Duodenal mucosa (tissue), 2 donors: ENCODE data around the gene NPY4R2.
"Not testable (repeated sequence)": the region's sequence is repeated elsewhere in the genome, so short reads cannot be mapped to it uniquely, and the experiment has no call there.

Experiments used
- H3K27ac ChIP-seq: one replicate; pipeline ENCODE4 v1.7.0; 2013; ENCODE audit warnings: low read depth, low read length
- H3K27me3 ChIP-seq, 2 donors: one replicate each; pipeline ENCODE4 v1.7.0; 2013; ENCODE audit warnings: low read length in 2 of 2, control low read depth in 1 of 2; ENCODE audit not compliant: insufficient read depth in 2 of 2, control insufficient read depth in 1 of 2
- H3K36me3 ChIP-seq, 2 donors: one replicate each; pipeline ENCODE4 v1.7.0; 2013; ENCODE audit warnings: low read length in 2 of 2, control low read depth in 1 of 2; ENCODE audit not compliant: insufficient read depth in 2 of 2, control insufficient read depth in 1 of 2
- H3K4me1 ChIP-seq, 2 donors: one replicate each; pipeline ENCODE4 v1.7.0; 2013; ENCODE audit warnings: low read length in 2 of 2, control low read depth in 1 of 2; ENCODE audit not compliant: insufficient read depth in 2 of 2, control insufficient read depth in 1 of 2
- H3K4me3 ChIP-seq, 2 donors: one replicate each; pipeline ENCODE4 v1.7.0; 2013; ENCODE audit warnings: low read length in 2 of 2, low read depth in 1 of 2
- H3K9ac ChIP-seq, 2 donors: one replicate each; pipeline ENCODE4 v1.7.0; 2013; ENCODE audit warnings: low read length in 2 of 2, low read depth in 1 of 2
- H3K9me3 ChIP-seq, 2 donors: one replicate each; pipeline ENCODE4 v1.7.0; 2013; ENCODE audit warnings: low read length in 2 of 2, control low read depth in 1 of 2; ENCODE audit not compliant: control insufficient read depth in 1 of 2

The NPY4R2 gene

GRCh38 chr10:47928225-47928624, 9.8 kb downstream of the NPY4R2 start:
- H3K4me3 ChIP-seq, H3K36me3 ChIP-seq, H3K9me3 ChIP-seq, H3K9ac ChIP-seq, H3K27ac ChIP-seq, H3K4me1 ChIP-seq, H3K27me3 ChIP-seq: not testable (repeated sequence)

- not testable (repeated sequence) for H3K4me1 ChIP-seq, H3K27ac ChIP-seq, H3K9ac ChIP-seq, H3K9me3 ChIP-seq, H3K27me3 ChIP-seq, H3K4me3 ChIP-seq, H3K36me3 ChIP-seq
These were observed 14.4 kb downstream of the NPY4R2 start for GRCh38 chr10:47932824-47933223.

GRCh38 chr10:47933462-47933861, 15.0 kb downstream of the NPY4R2 start:
- not testable (repeated sequence) for H3K27me3 ChIP-seq, H3K9me3 ChIP-seq, H3K4me3 ChIP-seq, H3K4me1 ChIP-seq, H3K36me3 ChIP-seq, H3K27ac ChIP-seq, H3K9ac ChIP-seq

DNA sequence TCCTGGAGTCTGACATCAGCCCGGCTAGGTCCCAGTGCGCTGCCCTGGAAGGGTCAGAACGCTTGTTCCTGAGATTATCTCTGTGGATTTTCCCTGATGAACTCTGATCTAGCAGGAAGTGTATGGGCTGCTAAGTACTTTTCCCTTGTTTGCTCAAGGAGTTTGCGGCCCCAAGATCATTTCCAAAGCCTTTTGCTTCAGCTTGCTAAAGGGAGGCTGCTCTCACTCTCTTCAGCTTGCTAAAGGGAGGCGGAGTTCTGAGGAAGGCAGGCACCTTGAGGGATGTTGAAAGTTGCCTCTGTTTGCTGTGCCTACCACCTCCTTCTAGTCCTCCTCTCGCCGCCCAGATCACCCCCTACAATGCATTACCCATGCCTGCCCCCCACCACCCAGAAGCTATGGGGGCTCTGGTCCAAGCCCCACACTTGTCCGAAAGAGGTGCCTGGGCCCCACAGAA, 18.3 kb downstream of the NPY4R2 start:
- H3K27me3 ChIP-seq, H3K4me3 ChIP-seq: not testable (repeated sequence)
- peak overlapping the region; percentile 20 for H3K27ac ChIP-seq

GRCh38 chr10:47937634-47938033, 19.2 kb downstream of the NPY4R2 start:
- not testable (repeated sequence) for H3K4me1 ChIP-seq

More for the DNA sequence above, 18.3 kb downstream of the NPY4R2 start:
- H3K9ac ChIP-seq, H3K36me3 ChIP-seq, H3K4me1 ChIP-seq, H3K9me3 ChIP-seq: not testable (repeated sequence)

GRCh38 chr10:47940821-47941220, 22.4 kb downstream of the NPY4R2 start:
- H3K9me3 ChIP-seq, H3K9ac ChIP-seq, H3K4me3 ChIP-seq, H3K4me1 ChIP-seq, H3K27ac ChIP-seq, H3K36me3 ChIP-seq, H3K27me3 ChIP-seq: not testable (repeated sequence)

More at GRCh38 chr10:47937634-47938033, 19.2 kb downstream of the NPY4R2 start:
- not testable (repeated sequence) for H3K9me3 ChIP-seq, H3K27me3 ChIP-seq, H3K9ac ChIP-seq, H3K4me3 ChIP-seq, H3K36me3 ChIP-seq, H3K27ac ChIP-seq

GRCh38 chr10:47941379-47941778, 22.9 kb downstream of the NPY4R2 start:
- H3K36me3 ChIP-seq, H3K4me1 ChIP-seq, H3K4me3 ChIP-seq, H3K9me3 ChIP-seq, H3K27ac ChIP-seq, H3K9ac ChIP-seq, H3K27me3 ChIP-seq: not testable (repeated sequence)

GRCh38 chr10:47942351-47943019, 24.0 kb downstream of the NPY4R2 start:
- H3K27ac ChIP-seq, H3K27me3 ChIP-seq, H3K9ac ChIP-seq, H3K9me3 ChIP-seq, H3K36me3 ChIP-seq, H3K4me3 ChIP-seq, H3K4me1 ChIP-seq: not testable (repeated sequence)

- not testable (repeated sequence) for H3K4me1 ChIP-seq, H3K9me3 ChIP-seq, H3K27me3 ChIP-seq, H3K27ac ChIP-seq, H3K9ac ChIP-seq, H3K4me3 ChIP-seq, H3K36me3 ChIP-seq
These were observed 24.9 kb downstream of the NPY4R2 start for GRCh38 chr10:47943328-47943727.

- H3K9me3 ChIP-seq, H3K36me3 ChIP-seq, H3K27me3 ChIP-seq, H3K4me1 ChIP-seq, H3K4me3 ChIP-seq, H3K27ac ChIP-seq, H3K9ac ChIP-seq: not testable (repeated sequence)
These were observed 29.0 kb downstream of the NPY4R2 start for GRCh38 chr10:47947424-47947823.

DNA sequence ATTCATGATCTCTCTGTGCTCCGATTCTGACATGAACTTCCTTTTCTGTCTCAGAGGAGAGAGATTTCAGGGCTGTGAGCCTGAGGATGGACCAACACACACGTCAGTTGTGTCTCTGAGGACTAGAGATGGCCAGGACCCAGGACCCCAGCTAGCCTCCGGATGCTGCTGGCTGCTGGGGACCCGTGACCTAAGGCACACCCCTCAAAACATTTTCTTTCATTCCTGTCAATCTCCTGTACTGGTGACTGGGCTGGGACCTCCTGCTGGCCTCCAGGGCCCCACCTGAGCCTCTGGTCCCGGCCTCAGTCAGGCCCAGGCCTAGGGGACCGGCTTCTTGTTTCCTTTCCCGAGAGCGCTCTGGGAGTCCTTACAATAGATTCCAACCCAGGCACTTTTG, 38.7 kb downstream of the NPY4R2 start:
- not testable (repeated sequence) for H3K4me3 ChIP-seq, H3K27ac ChIP-seq, H3K9ac ChIP-seq, H3K27me3 ChIP-seq, H3K36me3 ChIP-seq, H3K9me3 ChIP-seq, H3K4me1 ChIP-seq
